Stimulated activated naive CD4-positive, alpha-beta T cell treated with Interleukin-2 at 50 U/mL for 16 hours (primary cell): Measurements from ENCODE around the gene C1QTNF7.
A peak's percentile ranks its signal among the peaks of the same experiment; 100 is the strongest.

ENCODE experiments used
- DNase-seq: peaks from one replicate; lab custom pipeline; 2025; lab: John Stamatoyannopoulos, UW

C1QTNF7 gene, protein sequence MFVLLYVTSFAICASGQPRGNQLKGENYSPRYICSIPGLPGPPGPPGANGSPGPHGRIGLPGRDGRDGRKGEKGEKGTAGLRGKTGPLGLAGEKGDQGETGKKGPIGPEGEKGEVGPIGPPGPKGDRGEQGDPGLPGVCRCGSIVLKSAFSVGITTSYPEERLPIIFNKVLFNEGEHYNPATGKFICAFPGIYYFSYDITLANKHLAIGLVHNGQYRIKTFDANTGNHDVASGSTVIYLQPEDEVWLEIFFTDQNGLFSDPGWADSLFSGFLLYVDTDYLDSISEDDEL

DNA sequence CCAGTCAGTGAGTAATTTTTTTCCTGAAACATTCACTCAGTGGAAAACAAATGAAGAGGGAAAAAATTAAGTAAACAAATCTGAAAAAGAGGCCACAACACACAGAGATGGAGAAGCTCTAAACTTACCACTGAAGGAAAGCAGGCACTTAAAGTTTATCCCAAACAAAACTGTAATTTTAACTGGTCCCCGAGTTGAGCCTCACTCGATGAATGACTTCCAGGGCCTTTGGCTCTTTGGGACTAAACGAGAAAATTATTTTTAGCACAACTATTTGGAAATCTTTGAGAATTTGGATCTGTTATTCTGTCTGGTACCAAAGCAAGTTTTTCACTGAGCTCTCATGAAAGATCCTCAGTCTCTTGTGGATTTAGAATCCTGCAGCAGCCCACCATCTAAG lies at the start of gene C1QTNF7:
TSS of gene C1QTNF7 (plus strand) at position 333 of the 400 bp plus-strand sequence. CDS start 7,711 bp downstream, outside the sequence.
- no peak for DNase-seq

DNA sequence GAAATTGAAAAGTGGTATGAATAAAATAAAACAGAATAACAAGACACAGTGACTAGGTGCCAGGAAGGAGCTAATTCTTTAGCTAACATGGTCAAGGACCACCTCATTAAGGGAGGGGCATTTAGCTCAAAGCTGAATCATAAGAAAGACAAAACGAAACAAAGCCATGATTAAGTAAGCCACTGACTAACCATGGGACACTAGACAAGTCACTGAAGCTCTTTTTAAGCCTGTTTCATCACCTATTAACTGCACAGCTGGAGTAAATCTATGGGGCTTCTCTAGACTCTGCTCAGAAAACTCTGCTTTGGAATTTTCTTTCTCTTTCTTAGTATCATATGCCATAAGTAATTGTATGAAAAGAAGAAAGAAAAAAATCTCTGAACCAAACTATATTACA lies 49.8 kb upstream of the C1QTNF7 start:
- DNase-seq = no peak

DNA sequence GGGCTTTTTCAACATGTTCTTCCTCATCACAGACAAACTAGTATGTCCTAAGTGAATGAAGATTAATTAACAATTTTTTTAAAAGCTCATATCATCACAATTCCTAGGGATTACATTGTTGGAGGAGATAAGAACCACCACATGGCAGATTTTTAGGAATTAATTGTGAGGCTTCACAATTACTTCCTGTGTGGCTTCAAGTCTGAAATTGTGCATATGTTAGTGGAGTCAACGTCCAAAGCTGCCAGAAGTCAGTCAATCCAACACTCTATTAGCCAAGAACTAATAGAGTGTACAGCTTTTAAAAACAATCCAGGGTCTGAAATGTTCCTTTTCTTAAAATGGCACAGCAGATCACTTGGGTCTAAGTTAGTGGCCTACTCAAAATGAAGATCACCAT lies 49.3 kb upstream of the C1QTNF7 start:
- no peak for DNase-seq

- no peak for DNase-seq
These were observed 46.0 kb upstream of the C1QTNF7 start for GRCh38 chr4:15381806-15382338.

- no peak for DNase-seq
These were observed 45.1 kb upstream of the C1QTNF7 start for GRCh38 chr4:15382669-15383273.

GRCh38 chr4:15385515-15385914 lies 42.3 kb upstream of the C1QTNF7 start:
- DNase-seq = no peak

GRCh38 chr4:15385928-15386327 lies 41.9 kb upstream of the C1QTNF7 start:
- no peak for DNase-seq

GRCh38 chr4:15390494-15390893 lies 37.3 kb upstream of the C1QTNF7 start:
- no peak for DNase-seq

DNA sequence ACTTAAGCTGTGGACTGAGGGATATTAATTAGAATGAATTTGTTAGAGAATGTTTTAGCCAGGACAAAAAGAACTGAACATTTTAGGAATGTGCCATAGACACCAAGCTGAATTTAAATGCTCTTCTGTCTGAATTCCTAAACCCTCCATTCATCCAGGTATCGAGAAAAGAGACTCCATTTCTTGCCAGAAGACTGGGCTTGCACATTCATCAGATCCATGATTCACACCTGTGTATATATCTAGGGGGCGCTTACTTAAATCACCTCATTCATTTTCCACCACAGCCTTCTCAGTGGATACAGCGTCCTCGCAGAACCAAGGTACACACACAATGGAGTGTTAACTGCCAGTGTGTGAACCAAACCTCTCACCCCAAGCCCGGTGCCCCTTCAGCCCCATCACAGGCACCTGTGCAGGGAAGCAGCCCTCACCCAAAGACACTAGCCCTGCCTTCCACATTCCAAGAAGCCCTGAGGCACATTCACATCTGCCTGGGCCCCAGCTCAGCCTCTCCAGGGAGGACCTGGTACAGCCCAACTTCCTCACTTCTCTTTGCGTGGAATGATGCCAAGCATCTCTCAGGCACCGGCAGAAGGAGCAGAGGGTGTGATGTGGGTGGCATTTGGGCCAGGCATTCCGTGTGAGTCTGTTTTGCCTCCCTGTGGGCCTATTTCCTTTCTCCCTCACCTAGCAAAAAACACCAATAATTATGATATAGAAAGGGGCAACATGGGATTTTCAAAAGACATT lies 35.6 kb upstream of the C1QTNF7 start:
- no peak for DNase-seq

DNA sequence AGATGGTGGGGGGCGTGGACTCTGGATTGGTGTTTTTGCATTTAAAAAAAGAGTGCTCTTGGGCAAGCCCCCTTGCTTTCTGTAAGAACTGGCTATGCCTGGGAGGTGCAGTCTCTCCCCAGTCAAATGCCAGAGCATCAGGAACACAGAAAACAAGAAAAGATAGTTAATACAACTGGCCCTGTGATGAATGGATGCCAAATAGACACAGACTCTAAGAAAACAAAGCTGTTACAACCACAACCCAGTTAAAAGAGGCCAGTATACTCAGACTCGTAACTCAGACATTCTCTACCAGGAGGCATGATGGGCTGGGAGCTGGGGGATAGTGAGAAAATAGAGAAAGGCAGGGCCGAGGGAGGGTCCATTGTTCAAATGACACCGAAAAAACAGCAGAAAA lies 32.5 kb upstream of the C1QTNF7 start:
- no peak for DNase-seq

DNA sequence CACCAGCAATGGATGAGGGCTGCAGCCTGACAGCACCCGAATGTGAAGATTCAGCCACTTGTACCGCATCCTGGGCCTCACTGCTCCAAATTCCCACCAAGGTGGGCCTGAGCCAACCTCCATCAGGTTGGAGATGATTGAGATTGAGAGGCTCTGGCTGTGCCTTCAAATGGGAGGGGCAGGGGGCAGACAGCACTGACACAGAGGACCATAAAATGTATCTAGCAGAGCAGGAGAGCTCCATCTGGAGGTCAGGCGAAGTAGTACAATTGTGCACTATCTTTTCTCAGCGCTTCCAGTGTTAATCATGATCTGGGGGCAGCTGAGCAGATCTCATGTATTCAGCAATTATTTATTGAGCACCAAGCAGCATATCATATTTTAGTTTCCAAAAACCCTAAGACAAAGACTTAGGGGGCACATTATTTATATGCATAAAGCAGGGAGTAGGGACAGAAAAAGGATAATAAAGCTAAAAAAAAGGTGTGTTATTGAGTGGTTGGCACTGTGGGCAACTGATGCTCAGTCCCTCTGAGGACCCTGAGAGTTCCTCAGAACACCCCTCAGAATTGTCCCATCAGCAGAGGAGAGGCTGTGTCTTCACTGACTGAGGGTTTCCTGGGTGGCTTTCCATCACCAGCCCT lies 31.6 kb upstream of the C1QTNF7 start:
- DNase-seq = peak; percentile 29

DNA sequence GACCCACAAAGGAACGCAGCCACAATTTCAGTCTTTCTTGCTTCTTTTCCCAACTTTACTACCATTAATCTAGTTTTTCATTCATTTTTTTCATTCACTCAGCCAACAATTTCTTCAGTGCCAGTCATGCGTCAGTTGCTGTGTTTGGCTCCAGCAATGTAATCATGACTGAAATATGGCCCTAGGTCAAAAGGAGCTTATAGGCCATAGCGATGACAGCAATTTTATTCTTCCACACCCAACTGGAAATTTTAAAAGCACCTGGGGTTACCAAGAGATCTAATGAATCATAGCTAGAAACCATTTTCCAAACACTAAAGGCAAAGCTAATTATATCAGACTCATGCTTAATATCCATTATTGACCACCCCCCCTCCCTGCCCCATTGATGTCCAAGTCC lies 29.8 kb upstream of the C1QTNF7 start:
- DNase-seq = no peak

DNA sequence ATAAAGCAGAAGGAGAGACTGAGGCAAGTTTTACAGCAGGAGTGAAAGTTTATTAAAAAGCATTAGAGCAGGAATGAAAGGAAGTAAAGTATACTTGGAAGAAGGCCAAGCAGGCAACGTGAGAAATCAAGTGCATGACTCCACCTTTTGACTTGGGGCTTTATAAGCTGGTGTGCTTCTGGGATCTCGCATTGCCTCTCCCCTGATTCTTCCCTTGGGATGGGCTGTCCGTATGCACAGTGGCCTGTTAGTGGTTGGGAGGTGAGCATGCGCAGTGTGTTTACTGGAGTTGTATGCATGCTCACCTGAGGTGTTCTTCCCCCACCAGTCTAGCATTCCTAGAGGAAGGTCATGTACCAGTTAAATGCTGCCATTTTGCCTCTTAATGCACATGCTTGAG lies 29.1 kb upstream of the C1QTNF7 start:
- no peak for DNase-seq

DNA sequence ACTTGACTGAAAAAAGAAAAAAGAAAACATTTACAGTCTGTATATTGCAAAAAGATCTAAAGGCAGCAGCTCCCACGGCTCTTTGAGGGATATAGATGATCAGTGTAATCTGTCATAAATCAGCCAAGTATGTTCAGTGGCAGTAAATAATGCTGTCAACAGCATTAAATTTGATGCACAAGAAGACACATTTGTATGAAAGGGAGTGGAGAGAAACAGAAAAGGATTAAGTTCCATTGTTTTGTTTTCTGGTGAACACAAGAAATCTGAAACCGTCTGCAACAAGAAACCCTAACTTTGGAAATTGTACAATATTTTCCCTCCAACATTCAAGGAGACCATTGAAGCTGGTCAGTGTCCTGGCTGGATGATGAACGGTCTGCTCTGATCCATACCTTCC lies 27.6 kb upstream of the C1QTNF7 start:
- DNase-seq = no peak

DNA sequence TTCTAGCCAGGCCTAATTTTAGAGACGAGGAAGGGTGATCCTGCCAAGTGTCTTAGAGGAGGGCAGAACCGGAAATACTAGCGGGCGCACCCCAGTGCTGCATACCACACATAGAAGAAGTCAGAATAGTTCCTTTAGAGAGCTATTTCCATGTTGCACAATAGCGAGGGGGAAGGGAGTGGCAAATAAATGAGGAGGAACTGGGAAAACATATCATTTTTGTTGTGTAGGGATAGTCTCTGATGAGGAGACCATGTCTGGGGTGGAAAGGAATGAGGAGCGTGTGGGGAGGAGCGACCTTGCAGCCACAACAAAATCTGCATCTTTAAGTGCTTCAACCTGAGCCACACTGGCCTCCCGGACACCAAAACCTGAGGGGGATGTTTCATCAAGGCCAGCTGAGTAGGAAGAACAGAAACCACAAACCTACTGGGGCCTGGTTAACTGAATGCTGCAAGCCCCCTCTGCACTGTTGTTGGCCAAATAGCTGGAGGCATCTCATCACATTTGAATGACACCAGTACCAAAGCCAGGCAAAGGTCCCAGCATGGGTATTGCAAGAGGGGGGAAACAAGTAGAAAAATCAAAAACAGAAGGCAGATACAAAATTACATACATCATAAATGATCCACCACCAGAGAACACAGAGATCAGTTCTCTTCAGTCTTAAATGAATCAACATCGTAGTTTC lies 26.7 kb upstream of the C1QTNF7 start:
- no peak for DNase-seq

DNA sequence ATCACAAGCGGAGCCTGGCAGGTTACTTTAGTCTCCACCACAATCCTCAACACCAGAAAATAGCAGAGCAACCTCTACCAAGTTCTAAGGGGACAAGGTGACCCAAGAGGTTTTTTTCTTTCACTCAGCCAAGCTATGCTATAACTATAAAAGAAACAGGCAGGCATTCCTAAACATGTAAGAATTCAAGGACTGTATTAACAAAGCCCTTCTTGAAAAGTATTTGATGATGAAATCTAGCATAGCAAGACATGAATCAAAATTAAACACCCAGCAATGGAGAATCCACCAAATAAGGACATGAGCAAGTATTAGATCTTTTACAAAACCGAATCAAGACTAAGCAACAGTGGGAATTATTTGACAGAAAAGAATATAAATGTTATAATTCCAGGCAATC lies 25.7 kb upstream of the C1QTNF7 start:
- DNase-seq = no peak

DNA sequence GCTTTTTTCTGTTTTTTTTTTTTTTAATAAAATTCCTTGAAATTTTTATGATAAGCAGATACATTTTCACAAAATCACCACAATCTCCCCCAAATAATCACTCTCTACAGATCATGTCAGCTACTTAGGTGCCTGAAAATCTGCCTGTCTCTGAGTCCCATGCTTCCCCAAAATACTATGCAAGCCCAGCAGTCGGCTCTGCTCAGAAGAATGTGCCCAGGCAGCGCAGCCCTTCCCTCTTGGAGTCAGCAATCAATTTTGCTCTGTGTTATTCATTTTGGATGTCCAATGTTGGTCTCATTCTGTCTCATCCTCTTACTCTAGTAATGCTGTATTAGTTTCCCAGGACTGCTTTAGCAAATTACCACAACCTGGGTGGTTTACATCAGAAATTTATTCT lies 24.9 kb upstream of the C1QTNF7 start:
- no peak for DNase-seq

DNA sequence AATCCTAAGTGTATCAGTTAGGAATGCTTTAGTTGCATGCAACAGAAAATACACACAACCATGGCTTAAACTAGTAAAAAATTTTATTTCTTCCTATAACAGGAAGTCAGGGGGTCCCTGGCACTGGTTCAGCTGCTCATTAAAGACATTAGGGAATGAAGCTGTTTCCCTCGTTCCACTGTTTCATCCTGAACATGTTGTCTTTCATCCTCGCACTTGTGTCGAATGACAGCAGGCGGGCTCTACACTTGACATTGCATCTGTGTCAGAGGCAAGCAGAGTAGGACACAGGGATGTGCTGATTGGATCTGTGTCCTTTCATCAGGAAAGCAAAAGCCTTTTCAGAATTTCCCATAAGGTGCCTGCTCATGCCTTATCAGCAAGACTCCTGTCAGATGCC lies 22.8 kb upstream of the C1QTNF7 start:
- DNase-seq = no peak

GRCh38 chr4:15410750-15411149 lies 17.1 kb upstream of the C1QTNF7 start:
- DNase-seq = no peak

DNA sequence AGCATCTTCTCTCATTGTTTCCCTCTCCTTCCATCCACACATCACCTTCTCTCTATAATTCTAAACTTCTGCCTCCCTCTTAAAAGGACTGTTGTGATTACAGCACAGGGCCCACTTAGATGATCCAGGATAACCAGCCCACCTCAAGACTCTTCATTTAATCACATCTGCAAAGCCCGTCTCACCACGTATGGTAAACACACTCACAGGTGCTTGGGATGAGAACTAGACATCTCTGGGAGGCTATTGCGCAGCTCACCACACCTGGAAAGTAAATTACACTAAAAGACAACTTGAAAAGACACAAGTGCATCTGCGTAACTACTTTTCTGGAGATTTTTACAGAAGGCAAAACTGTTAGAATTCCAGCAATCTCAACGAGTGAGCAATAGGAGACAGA lies 15.4 kb upstream of the C1QTNF7 start:
- DNase-seq = no peak

GRCh38 chr4:15413010-15413622 lies 14.7 kb upstream of the C1QTNF7 start:
- no peak for DNase-seq
